RPMI8226 (cell line): Measurements from ENCODE around the gene TSPAN10.
A peak's percentile ranks its signal among the peaks of the same experiment; 100 is the strongest.

Experiments
- DNase-seq: peaks from one replicate; pipeline ENCODE4 v3.0.0-alpha.2; 2015

Gene TSPAN10

GRCh38 chr17:81635973-81636504, 957 bp upstream of the TSPAN10 start:
- peak; percentile 25 for DNase-seq

- DNase-seq: no peak
These were observed 1.7 kb downstream of the TSPAN10 start for GRCh38 chr17:81638683-81639082.

- no peak for DNase-seq
These were observed 3.0 kb downstream of the TSPAN10 start for GRCh38 chr17:81640011-81640410.

- no peak for DNase-seq
These were observed 5.0 kb downstream of the TSPAN10 start for GRCh38 chr17:81641825-81642489.

- no peak for DNase-seq
These were observed 7.5 kb downstream of the TSPAN10 start for GRCh38 chr17:81644496-81644895.

- DNase-seq: no peak
These were observed 8.3 kb downstream of the TSPAN10 start for GRCh38 chr17:81644976-81645952.

- DNase-seq: no peak
These were observed 10.0 kb downstream of the TSPAN10 start for GRCh38 chr17:81646869-81647600.

- no peak for DNase-seq
These were observed 10.6 kb downstream of the TSPAN10 start for GRCh38 chr17:81647640-81648012.

GRCh38 chr17:81648013-81648706, 11.2 kb downstream of the TSPAN10 start:
- DNase-seq: no peak

- no peak for DNase-seq
These were observed 11.7 kb downstream of the TSPAN10 start for GRCh38 chr17:81648707-81649085.

- DNase-seq: no peak
These were observed 14.0 kb downstream of the TSPAN10 start for GRCh38 chr17:81650951-81651350.

- peak; percentile 62 for DNase-seq
These were observed 14.7 kb downstream of the TSPAN10 start for GRCh38 chr17:81651692-81652091.

- DNase-seq: peak; percentile 2
These were observed 16.1 kb downstream of the TSPAN10 start for GRCh38 chr17:81652906-81653771.

GRCh38 chr17:81655378-81656117, 18.6 kb downstream of the TSPAN10 start:
- no peak for DNase-seq

- no peak for DNase-seq
These were observed 19.2 kb downstream of the TSPAN10 start, which contains the start of gene PDE6G for GRCh38 chr17:81656118-81656743. Gene PDE6G (minus strand): TSS chr17:81656542. CDS start chr17:81653305, 3,237 bp downstream.

- DNase-seq: peak; percentile 54
These were observed 19.8 kb downstream of the TSPAN10 start for GRCh38 chr17:81656835-81657234.

- peak; percentile 65 for DNase-seq
These were observed 22.0 kb downstream of the TSPAN10 start for GRCh38 chr17:81659038-81659437.

- DNase-seq: no peak
These were observed 23.4 kb downstream of the TSPAN10 start for GRCh38 chr17:81660441-81660840.

- DNase-seq: no peak
These were observed 25.0 kb downstream of the TSPAN10 start for GRCh38 chr17:81662002-81662401.

- DNase-seq: no peak
These were observed 27.1 kb downstream of the TSPAN10 start for GRCh38 chr17:81664051-81664470.
